D721Med (cell line): ENCODE measurements around the gene PNRC1.

Experiments used
- DNase-seq: peaks from one replicate; pipeline ENCODE4 v3.0.0; 2011; ENCODE audit warnings: low spot score; ENCODE audit not compliant: insufficient read length
- FAIRE-seq: peaks from 2 replicates; lab custom pipeline; 2011; peaks lifted over from hg19 to GRCh38; lab: Jason Lieb, UNC
- CTCF ChIP-seq: IDR thresholded peaks from 2 replicates; pipeline ENCODE4 v1.5.1; 2012; ENCODE audit warnings: mild to moderate bottlenecking, control low read depth; ENCODE audit not compliant: insufficient read depth; ENCODE audit errors: missing control alignments

Gene PNRC1

GRCh38 chr6:89042664-89043063 is 37.9 kb upstream of the PNRC1 start:
- TF ChIP-seq CTCF = no peak
- DNase-seq (no peak), FAIRE-seq (no peak)

GRCh38 chr6:89044328-89045010 is 36.1 kb upstream of the PNRC1 start:
- FAIRE-seq (no peak), DNase-seq (no peak)
- TF ChIP-seq CTCF = no peak

GRCh38 chr6:89045011-89045387 is 35.6 kb upstream of the PNRC1 start:
- TF ChIP-seq CTCF = no peak
- FAIRE-seq (no peak), DNase-seq (no peak)

GRCh38 chr6:89045576-89045975 is 35.0 kb upstream of the PNRC1 start:
- FAIRE-seq (no peak), DNase-seq (no peak)
- TF ChIP-seq CTCF = no peak

- no peak for TF ChIP-seq CTCF
- DNase-seq (no peak), FAIRE-seq (no peak)
Measured at GRCh38 chr6:89047473-89047872, 33.1 kb upstream of the PNRC1 start.

- FAIRE-seq = no peak
- no peak for DNase-seq
- no peak for TF ChIP-seq CTCF
Measured at GRCh38 chr6:89048288-89048923, 32.1 kb upstream of the PNRC1 start.

GRCh38 chr6:89048985-89049384 is 31.6 kb upstream of the PNRC1 start:
- no peak for TF ChIP-seq CTCF
- no peak for DNase-seq
- no peak for FAIRE-seq
